COR-L47 (cell line): Measurements from ENCODE around the gene LAMA3.

ENCODE experiments used
- DNase-seq: peaks from one replicate; lab custom pipeline; 2025; lab: John Stamatoyannopoulos, UW

Gene LAMA3

GRCh38 chr18:24000613-24001490 is 311.6 kb downstream of the LAMA3 start:
- DNase-seq, result no peak

DNA sequence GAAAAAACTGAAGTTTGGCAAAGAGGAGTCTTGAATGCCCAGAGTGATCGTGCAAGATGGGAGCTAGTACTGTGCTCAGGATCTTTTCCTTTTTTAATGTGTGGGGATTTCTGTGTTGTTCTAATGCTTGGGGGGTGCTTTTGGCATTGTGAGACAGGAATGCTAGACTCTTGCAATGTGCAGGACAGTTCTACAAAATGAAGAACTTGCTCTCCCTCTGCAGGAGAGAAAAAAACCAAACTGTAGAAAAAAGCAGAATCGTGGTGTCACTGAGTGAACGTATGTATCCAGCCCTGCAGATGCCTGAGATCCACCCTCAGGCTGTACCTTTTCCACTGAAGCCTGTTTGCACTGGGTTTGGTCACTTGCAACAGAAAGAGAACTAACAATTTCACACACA is 313.2 kb downstream of the LAMA3 start:
- DNase-seq, result no peak

- no peak for DNase-seq
Measured at GRCh38 chr18:24003288-24003687, 314.0 kb downstream of the LAMA3 start.

DNA sequence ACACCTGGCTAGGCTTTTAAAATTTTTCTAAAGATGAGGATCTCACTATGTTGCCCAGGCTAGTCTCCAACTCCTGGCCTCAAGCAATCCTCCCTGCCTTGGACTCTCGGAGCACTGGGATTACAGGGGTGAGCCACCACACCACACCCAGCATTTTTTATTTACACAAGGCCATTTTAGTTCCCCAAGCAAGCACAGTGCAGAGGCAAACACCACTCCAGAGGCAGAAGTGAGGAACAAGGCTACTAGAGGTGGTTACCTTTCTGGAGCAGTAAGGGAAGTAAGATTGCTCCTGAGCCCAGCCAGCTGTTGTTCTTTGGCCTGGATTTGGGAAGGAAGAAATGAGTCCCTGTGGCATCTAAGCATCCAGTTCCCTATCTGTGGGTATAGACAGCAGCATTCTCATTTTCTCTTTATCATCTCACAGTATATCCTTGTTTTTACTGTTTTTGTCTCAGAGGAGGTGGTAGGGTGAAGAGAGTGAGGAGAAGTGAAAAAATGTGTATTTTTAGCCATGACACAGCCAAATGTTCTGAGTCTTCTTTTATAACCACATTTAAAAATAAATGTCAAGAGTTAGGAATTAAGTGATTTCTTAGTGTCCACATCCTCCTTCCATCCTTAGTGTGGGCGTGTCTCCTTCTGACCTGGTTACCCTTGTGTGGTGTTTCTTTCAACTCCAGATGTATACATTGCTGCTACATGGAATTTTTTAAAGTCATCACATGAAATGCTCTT is 314.8 kb downstream of the LAMA3 start:
- DNase-seq, result no peak
